GM18508 (cell line): ENCODE results near the gene CCNQ.

Experiments used
- ATAC-seq: cut with Tn5 transposase; IDR thresholded peaks from one replicate; pipeline ENCODE4 v1.9.1; 2021; ENCODE audit warnings: moderate number of reproducible peaks; ENCODE audit not compliant: insufficient read depth, unreplicated experiment

The CCNQ gene

GRCh38 chrX:153600032-153600373 is 1.1 kb upstream of the CCNQ start:
- ATAC-seq = no peak

GRCh38 chrX:153599192-153600031 is 473 bp upstream of the CCNQ start:
- ATAC-seq = no peak

- ATAC-seq = no peak
These were observed 1.8 kb downstream of the CCNQ start for GRCh38 chrX:153596981-153597750.

- ATAC-seq = no peak
These were observed 2.8 kb downstream of the CCNQ start for GRCh38 chrX:153595859-153596857.

DNA sequence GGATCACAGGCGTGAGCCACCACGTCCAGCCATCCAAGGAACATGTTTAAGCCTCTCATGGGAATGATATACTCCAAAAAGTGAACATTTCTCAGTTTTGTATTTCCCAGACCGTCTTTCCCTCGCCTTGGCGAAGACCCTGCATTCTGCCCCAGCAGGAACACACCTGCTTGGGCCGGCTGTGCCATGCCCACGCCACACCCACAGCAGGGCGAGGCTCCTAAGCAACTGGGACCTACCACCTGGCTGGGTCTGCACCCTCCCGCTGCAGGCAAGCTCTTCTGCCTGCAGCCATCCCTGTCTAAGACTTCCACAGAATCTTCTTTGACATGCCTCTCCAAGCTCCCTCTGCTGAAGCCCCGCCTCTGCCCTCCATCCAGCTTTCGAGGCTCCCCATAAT is 3.6 kb downstream of the CCNQ start:
- ATAC-seq = no peak

GRCh38 chrX:153593811-153594500 is 5.0 kb downstream of the CCNQ start:
- ATAC-seq = no peak

DNA sequence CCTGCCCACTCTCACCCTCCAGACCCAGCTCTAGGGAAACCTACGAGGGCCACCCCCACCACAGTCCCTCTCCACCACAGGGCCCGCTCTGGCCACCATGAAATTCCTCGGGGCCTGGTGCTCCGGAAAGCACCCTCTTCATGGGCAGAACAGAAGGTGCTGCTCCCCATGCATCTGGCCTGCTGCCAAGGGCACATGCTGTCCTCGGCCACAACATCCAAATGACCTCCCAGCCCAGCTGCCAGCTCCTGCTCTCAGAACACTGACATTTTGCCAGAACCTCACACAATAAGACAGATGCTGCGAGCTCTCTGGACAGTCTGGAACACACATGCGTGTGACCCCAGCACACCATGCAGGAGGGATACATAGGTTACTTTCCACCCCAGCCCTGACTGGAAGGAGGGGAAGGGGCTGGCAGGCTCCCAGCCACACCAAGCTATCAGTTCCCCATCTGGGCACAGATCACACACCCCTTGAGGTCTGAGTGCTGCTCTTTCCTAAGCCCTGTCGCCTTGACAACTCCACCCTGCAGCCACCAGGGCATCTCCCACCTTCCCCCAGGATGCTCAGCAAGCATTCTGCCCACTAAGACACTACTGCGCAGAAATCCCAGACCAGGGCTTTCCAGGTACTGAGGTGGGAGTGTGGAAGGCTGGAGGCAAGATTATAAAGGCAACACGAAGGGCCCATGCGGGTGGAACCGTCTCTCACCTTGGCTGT is 5.8 kb downstream of the CCNQ start:
- no peak for ATAC-seq

DNA sequence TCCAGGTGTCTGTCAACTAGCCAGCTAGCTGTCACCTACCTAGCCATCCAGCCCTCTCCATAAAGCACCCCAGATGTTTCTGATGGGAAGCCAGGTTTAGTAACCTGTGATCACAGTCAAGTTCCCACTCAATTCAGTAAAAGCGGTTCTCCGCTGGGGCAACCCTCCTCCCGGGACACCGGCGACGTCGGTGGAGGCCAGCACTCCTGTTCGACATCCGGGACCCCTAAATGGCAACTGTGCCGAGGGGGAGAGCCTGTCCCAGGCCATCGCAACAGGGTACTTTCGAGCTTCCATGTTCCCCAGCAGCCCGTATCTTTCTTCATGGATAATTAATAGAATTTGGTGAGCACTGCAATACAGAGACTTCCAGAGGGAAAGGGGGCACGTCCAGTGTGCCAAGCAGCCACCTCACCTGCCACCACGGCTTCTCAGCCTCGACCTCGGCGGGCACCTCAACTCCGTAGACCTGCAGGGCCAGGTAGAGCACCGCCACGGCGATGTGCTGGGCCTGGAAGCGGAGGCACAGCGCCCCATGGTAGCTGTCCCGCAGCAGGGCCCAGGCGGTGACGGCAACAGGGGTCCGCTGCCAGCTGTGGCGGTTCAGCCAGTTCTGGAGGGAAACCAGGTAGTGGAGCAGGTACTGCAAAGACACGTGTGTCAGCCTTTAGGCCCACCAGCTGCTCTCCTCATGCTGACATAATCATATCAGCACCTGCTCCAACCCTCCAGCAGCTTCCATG is 6.7 kb downstream of the CCNQ start:
- no peak for ATAC-seq

DNA sequence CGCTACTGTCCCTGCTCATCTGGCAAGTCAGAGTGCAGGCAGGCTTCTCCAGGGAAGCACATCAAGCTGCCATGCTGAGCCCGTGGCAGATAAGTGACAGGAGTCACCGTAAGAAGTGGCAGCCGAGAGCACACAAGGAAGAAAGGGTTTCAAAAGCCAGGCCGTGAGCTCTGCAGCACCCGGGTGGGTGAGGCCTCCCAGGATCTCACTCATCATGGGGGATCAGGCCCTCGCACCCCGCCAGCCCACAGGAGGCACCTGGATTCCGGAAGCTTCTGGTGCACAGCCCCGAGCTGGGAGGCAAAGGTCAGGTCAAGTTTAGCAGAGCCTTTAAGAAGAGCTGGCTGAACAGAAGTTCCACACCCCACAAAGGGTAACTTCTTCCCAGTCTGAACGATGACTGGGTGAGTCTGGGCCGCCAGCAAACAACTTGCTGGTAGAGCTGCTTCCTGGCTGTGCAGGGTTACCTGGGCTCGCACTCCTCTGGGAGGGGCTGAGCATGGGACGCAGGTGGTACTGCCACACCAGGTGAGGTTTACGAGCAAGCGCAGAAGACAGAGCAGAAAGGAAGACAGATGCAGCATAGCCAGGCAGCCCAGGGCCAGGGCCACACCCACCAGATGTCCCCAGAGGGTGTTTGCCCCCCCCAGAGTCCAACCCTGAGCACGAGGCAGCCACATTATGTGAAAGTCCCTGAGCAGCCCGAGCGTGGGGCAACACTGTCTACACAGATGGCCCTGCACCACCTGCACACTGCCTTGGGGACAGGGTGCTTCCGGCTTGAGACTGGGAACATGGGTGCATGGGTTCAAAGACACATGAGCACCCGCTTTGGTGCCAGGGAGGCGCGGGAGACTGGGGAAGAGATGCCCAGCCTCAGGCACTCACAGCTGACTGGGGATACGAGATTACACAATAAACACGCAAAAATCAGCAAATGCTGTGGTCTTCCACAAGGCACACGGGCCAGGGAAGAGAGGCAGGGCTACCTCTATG is 7.7 kb downstream of the CCNQ start:
- no peak for ATAC-seq

DNA sequence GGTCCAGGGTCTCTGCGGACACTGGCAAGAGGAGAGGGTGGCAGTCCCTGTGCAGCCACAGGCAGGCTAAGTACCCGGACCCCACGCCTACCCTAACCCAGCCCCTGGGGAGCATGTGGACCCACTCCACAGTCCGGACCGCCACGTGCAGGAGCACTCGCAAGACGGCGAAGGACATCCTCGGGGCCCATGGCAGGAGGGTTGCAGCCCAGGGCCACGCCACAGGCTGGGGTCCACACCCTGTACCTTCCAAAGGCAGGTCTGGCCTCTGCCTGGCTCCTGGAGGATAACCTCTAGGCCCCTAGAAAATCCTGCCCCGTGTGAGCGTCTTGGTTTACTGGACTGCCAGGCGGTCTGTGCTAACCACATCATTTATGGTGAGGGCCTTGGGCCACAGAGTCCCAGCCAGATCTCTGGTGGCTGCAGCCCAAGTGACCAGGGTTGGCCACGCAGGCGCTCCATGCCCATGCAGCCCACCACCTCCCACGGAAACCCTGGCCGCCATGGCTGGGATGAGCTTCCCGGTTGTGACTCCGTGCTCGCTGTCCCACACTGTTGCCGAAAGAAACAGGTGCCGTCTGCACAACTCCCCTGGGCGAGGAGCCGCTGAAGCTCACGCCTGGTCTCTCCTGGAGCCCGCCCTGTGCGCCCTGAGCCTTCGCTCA is 10.0 kb downstream of the CCNQ start:
- ATAC-seq = no peak

DNA sequence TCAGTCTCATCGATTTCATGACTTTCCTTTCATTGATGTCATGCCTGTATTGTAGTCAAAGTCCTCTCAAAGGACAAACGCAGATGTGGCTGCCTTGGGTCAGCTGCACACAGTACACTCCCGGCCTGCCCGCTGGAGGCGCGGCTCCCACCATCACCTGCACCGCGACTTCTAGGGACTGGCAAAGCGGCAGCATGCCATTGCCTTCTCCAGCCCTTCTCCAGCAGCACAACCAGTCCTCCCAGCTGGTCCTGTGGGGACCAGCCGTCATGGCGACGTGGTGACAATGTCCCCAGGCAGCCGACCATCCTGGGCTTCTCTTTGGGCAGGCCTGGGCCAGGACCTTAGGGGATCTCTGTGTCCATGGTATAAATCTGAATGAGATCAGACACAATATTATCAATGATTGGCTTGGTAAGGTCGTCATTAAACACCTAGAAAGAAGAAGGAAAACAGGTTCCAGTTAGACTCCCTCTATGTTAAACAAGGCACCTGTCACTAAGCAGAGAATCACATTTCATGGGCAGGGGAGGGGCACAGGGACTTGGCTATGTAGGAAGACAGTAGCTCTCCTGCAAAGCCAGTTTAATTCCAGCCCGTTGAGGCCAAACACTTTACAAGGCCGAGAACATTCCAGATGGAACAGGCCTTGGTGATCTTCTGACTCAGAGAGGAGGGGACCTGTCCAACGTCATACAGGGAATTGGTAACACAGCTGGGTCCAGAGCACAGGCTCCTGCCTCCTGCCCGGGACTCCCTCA is 10.7 kb downstream of the CCNQ start:
- no peak for ATAC-seq

- no peak for ATAC-seq
These were observed 11.6 kb downstream of the CCNQ start for GRCh38 chrX:153587342-153587741.

GRCh38 chrX:153585827-153586226 is 13.1 kb downstream of the CCNQ start:
- no peak for ATAC-seq

DNA sequence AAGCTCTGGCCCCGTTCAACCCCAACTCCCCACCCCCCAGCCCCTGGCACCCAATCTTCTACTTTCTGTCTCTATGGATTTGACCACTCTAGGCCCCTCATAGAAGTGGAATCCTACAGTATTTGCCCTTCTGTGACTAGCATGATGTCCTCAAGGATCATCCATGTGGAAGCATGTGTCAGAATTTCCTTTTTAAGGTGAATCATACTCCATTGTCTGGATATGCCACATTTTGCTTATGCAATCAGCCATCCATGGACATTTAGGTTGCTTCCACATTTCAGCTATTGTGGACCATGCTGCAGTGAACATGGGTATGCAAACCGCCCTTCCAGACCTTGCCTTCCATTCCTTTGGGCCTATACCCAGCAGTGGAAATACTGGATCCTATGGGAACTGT is 15.5 kb downstream of the CCNQ start:
- no peak for ATAC-seq

GRCh38 chrX:153582896-153583295 is 16.0 kb downstream of the CCNQ start:
- ATAC-seq = peak; percentile 94

DNA sequence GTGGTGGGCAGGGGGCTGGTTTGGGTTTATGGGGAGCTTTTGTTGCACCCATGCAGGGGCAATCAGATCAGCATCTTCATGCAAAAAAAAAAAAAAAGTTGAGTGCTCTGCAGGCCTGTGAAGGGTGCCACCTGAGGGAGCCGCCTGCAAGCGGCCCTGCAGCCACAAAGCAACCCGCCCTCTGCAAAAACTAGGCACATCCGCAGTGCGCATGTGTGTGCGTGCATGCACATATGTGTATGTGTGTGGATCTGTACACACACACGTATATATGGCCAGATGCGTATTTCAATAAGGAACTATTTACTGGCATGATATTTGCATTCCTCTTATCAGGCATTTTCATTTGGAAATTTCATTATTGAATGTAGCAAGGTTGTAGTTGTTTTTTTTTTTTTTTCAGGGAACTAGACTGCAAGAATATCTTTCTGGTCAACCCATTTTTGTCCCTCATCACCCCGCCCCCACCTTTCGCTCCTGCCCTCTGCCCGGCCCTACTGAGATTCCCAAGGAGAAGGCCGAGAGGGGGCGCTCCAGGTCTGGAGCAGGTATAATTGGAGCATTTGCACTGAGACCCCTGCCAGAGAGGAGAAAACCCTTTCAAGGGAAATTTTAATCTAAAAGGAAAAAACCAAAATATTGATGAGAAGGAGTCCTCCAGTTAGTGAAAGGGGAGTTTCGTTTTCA is 18.1 kb downstream of the CCNQ start:
- ATAC-seq = no peak
